GM23338 (cell line): ENCODE data around the gene SAC3D1. TPM values are rescaled to one million over a fixed set of nuclear protein-coding genes. Genes with fewer than 3 reads are reported as not detected.

Experiments used
- ATAC-seq: fragments of 200-7000 bp; cut with Tn5 transposase; 3 replicates; pipeline ENCODE4 v1.9.1; 2020
- DNase-seq: peaks from one replicate; pipeline ENCODE4 v3.0.0-alpha.2; 2015; ENCODE audit warnings: low spot score
- H2AFZ ChIP-seq: fragments of 200-600 bp; sonication (generic); 2 replicates; pipeline ENCODE4 v1.8.0; 2016; ENCODE audit warnings: antibody characterized with exemption, mild to moderate bottlenecking, moderate library complexity
- H3F3A ChIP-seq: fragments of 200-600 bp; sonication (generic); replicated peaks from 2 replicates; pipeline ENCODE4 v1.8.0; 2017; ENCODE audit warnings: antibody characterized with exemption, mixed run types, low read depth
- H3K27ac ChIP-seq: fragments of 200-600 bp; sonication (generic); 2 replicates; pipeline ENCODE4 v1.6.1; 2016; ENCODE audit warnings: low read depth
- H3K27me3 ChIP-seq: fragments of 200-600 bp; sonication (generic); 2 replicates; pipeline ENCODE4 v1.8.0; 2016; ENCODE audit warnings: mild to moderate bottlenecking, mixed run types, moderate library complexity; ENCODE audit not compliant: insufficient read depth
- H3K36me3 ChIP-seq: fragments of 200-600 bp; sonication (generic); 2 replicates; pipeline ENCODE4 v1.8.0; 2016; ENCODE audit warnings: mild to moderate bottlenecking; ENCODE audit not compliant: insufficient read depth
- H3K4me1 ChIP-seq: fragments of 200-600 bp; sonication (generic); 2 replicates; pipeline ENCODE4 v1.8.0; 2016; ENCODE audit warnings: mild to moderate bottlenecking, moderate library complexity; ENCODE audit not compliant: insufficient read depth
- H3K4me2 ChIP-seq: fragments of 200-600 bp; sonication (generic); 2 replicates; pipeline ENCODE4 v1.7.1; 2017; ENCODE audit warnings: mixed run types
- H3K4me3 ChIP-seq: fragments of 200-600 bp; sonication (generic); 2 replicates; pipeline ENCODE4 v1.6.1; 2016; ENCODE audit warnings: mixed run types
- H3K79me2 ChIP-seq: fragments of 200-600 bp; sonication (generic); replicated peaks from 2 replicates; pipeline ENCODE4 v1.8.0; 2017; ENCODE audit warnings: mild to moderate bottlenecking; ENCODE audit not compliant: insufficient read depth
- H3K9me2 ChIP-seq: fragments of 200-600 bp; sonication (generic); 2 replicates; pipeline ENCODE4 v1.8.0; 2017; ENCODE audit not compliant: insufficient read depth
- H4K20me1 ChIP-seq: fragments of 200-600 bp; sonication (generic); replicated peaks from 2 replicates; pipeline ENCODE4 v1.8.0; 2017; ENCODE audit warnings: mild to moderate bottlenecking; ENCODE audit not compliant: insufficient read depth
- H3K27ac Mint-ChIP-seq: 2 replicates; pipeline ENCODE4 v1.8.0; 2020; ENCODE audit warnings: inconsistent platforms, mild to moderate bottlenecking, moderate library complexity, mixed read lengths
- H3K27me3 Mint-ChIP-seq: 3 replicates; pipeline ENCODE4 v1.8.0; 2022; ENCODE audit warnings: low read depth, mild to moderate bottlenecking, moderate library complexity, mixed read lengths, inconsistent platforms; ENCODE audit not compliant: insufficient read depth, poor library complexity
- H3K36me3 Mint-ChIP-seq: 3 replicates; pipeline ENCODE4 v1.8.0; 2021; ENCODE audit warnings: low read depth, mild to moderate bottlenecking, inconsistent platforms, moderate library complexity, mixed read lengths
- H3K4me1 Mint-ChIP-seq: 3 replicates; pipeline ENCODE4 v1.8.0; 2020; ENCODE audit warnings: mild to moderate bottlenecking, inconsistent platforms, mixed read lengths
- H3K4me3 Mint-ChIP-seq: 3 replicates; pipeline ENCODE4 v1.8.0; 2021; ENCODE audit warnings: moderate library complexity, mild to moderate bottlenecking, inconsistent platforms, mixed read lengths
- H3K9me3 Mint-ChIP-seq: 3 replicates; pipeline ENCODE4 v1.8.0; 2020; ENCODE audit warnings: moderate library complexity, mild to moderate bottlenecking, inconsistent platforms, mixed read lengths
- CREB1 ChIP-seq: fragments of 250-450 bp; sonication (Bioruptor Pico); IDR thresholded peaks from 2 replicates; pipeline ENCODE4 v1.5.0; 2020; ENCODE audit warnings: low read depth, mild to moderate bottlenecking, moderate library complexity
- EZH2 ChIP-seq: fragments of 200-600 bp; sonication (generic); IDR thresholded peaks from one replicate; pipeline ENCODE4 v1.8.0; 2017; ENCODE audit warnings: antibody characterized with exemption, mild to moderate bottlenecking, low read depth; ENCODE audit not compliant: unreplicated experiment
- EZH2phosphoT487 ChIP-seq: fragments of 200-600 bp; sonication (generic); IDR thresholded peaks from one replicate; pipeline ENCODE4 v1.8.1; 2018; ENCODE audit warnings: antibody characterized with exemption; ENCODE audit not compliant: unreplicated experiment
- JUNB ChIP-seq: IDR thresholded peaks from one replicate; pipeline ENCODE4 v1.6.1; 2016; ENCODE audit warnings: antibody characterized with exemption; ENCODE audit not compliant: unreplicated experiment
- POLR2AphosphoS5 ChIP-seq: IDR thresholded peaks from 2 replicates; pipeline ENCODE4 v1.6.1; 2016; ENCODE audit warnings: antibody characterized with exemption, low read depth
- STAT1 ChIP-seq: IDR thresholded peaks from one replicate; pipeline ENCODE4 v1.6.1; 2016; ENCODE audit warnings: antibody characterized with exemption; ENCODE audit not compliant: unreplicated experiment
- ZNF114 ChIP-seq: fragments of 250-450 bp; sonication (Bioruptor Pico); IDR thresholded peaks from 2 replicates; pipeline ENCODE4 v1.5.0; 2020; ENCODE audit warnings: mild to moderate bottlenecking, moderate library complexity
- polyA plus RNA-seq: library from polyadenylated mRNA; unstranded; fragments of >200 nt; fragmentation: Nextera tagmentation; extraction: Ambion mirVana; gene quantifications from 2 replicates; pipeline ENCODE4 v1.2.1, GENCODE V29; 2016
- total RNA-seq: library from RNA; depleted of rRNA; stranded (reverse); fragments of >200 nt; shearing (Covaris generic); gene quantifications from 2 replicates; pipeline ENCODE4 v1.2.3, GENCODE V29; 2014
- TF ChIP-seq, protein P1 (sequence below): fragments of 250-450 bp; sonication (Bioruptor Pico); IDR thresholded peaks from 2 replicates; pipeline ENCODE4 v1.5.0; 2020; ENCODE audit warnings: mild to moderate bottlenecking, moderate library complexity
- TF ChIP-seq, protein P2 (sequence below), 2 experiments: fragments of 200-600 bp in 1 of 2; sonication (generic) in 1 of 2; conservative IDR thresholded peaks; 2 replicates each; pipeline versions ENCODE4 v1.5.1 to v1.6.1; 2016 to 2017; ENCODE audit warnings: antibody characterized with exemption in 2 of 2, low read depth in 2 of 2, mild to moderate bottlenecking in 2 of 2, moderate library complexity in 1 of 2

Gene SAC3D1
- total and polyA plus RNA-seq, 2 experiments from 2014 or later, result 21.6 to 30.3 TPM

DNA sequence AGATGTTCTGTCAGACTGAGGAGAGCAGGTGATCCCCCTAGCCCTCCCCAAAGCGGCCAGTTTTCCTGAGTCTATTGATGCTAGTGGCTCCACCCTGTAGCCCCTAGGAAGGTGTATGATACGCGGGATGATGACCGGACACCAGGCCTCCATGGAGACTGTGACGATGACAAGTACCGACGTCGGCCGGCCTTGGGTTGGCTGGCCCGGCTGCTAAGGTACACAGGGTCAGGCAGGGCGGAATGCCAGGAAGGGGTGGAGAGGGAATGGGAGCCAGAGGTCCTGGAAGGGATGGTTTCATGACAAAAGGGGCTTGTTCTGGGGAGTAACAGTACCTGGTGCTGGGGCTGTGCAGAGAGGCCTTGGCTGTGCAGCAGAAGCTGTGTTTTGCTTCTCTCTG lies 46.2 kb downstream of the SAC3D1 start:
- Histone ChIP-seq H2AFZ (no peak overlapping the region), H3K9me2 (no peaks in the 10 kb centered on the region), H3K27me3 (no peaks in the 10 kb centered on the region), H3K4me3 (no peak overlapping the region), H4K20me1 (peaks cover 10% of the 10 kb centered on the region; the same call in 1 of the 2 replicates), H3K36me3 (no peaks in the 10 kb centered on the region), H3K4me1 (peaks cover 8% of the 10 kb centered on the region; the same call in 1 of the 2 replicates), H3K27ac (no peak overlapping the region), H3K79me2 (peaks cover 22% of the 10 kb centered on the region), H3F3A (0 out of 2 replicates have a peak, but pooled peaks cover 4% of the 10 kb centered on the region), H3K4me2 (no peak overlapping the region)
- no peak for ATAC-seq
- no peak overlapping the region for H3K27ac Mint-ChIP-seq
- H3K4me3 Mint-ChIP-seq, result no peak overlapping the region
- H3K27me3 Mint-ChIP-seq, result peaks cover 8% of the 10 kb centered on the region
- peaks cover 12% of the 10 kb centered on the region for H3K36me3 Mint-ChIP-seq
- no peaks in the 10 kb centered on the region for H3K9me3 Mint-ChIP-seq
- TF ChIP-seq, protein P1, sequence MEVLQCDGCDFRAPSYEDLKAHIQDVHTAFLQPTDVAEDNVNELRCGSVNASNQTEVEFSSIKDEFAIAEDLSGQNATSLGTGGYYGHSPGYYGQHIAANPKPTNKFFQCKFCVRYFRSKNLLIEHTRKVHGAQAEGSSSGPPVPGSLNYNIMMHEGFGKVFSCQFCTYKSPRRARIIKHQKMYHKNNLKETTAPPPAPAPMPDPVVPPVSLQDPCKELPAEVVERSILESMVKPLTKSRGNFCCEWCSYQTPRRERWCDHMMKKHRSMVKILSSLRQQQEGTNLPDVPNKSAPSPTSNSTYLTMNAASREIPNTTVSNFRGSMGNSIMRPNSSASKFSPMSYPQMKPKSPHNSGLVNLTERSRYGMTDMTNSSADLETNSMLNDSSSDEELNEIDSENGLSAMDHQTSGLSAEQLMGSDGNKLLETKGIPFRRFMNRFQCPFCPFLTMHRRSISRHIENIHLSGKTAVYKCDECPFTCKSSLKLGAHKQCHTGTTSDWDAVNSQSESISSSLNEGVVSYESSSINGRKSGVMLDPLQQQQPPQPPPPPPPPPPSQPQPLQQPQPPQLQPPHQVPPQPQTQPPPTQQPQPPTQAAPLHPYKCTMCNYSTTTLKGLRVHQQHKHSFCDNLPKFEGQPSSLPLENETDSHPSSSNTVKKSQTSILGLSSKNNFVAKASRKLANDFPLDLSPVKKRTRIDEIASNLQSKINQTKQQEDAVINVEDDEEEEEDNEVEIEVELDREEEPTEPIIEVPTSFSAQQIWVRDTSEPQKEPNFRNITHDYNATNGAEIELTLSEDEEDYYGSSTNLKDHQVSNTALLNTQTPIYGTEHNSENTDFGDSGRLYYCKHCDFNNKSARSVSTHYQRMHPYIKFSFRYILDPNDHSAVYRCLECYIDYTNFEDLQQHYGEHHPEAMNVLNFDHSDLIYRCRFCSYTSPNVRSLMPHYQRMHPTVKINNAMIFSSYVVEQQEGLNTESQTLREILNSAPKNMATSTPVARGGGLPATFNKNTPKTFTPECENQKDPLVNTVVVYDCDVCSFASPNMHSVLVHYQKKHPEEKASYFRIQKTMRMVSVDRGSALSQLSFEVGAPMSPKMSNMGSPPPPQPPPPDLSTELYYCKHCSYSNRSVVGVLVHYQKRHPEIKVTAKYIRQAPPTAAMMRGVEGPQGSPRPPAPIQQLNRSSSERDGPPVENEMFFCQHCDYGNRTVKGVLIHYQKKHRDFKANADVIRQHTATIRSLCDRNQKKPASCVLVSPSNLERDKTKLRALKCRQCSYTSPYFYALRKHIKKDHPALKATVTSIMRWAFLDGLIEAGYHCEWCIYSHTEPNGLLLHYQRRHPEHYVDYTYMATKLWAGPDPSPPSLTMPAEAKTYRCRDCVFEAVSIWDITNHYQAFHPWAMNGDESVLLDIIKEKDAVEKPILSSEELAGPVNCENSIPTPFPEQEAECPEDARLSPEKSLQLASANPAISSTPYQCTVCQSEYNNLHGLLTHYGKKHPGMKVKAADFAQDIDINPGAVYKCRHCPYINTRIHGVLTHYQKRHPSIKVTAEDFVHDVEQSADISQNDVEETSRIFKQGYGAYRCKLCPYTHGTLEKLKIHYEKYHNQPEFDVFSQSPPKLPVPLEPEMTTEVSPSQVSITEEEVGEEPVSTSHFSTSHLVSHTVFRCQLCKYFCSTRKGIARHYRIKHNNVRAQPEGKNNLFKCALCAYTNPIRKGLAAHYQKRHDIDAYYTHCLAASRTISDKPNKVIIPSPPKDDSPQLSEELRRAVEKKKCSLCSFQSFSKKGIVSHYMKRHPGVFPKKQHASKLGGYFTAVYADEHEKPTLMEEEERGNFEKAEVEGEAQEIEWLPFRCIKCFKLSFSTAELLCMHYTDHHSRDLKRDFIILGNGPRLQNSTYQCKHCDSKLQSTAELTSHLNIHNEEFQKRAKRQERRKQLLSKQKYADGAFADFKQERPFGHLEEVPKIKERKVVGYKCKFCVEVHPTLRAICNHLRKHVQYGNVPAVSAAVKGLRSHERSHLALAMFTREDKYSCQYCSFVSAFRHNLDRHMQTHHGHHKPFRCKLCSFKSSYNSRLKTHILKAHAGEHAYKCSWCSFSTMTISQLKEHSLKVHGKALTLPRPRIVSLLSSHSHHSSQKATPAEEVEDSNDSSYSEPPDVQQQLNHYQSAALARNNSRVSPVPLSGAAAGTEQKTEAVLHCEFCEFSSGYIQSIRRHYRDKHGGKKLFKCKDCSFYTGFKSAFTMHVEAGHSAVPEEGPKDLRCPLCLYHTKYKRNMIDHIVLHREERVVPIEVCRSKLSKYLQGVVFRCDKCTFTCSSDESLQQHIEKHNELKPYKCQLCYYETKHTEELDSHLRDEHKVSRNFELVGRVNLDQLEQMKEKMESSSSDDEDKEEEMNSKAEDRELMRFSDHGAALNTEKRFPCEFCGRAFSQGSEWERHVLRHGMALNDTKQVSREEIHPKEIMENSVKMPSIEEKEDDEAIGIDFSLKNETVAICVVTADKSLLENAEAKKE (CRISPR knock-in tag), result no peak
- TF ChIP-seq, protein P2, sequence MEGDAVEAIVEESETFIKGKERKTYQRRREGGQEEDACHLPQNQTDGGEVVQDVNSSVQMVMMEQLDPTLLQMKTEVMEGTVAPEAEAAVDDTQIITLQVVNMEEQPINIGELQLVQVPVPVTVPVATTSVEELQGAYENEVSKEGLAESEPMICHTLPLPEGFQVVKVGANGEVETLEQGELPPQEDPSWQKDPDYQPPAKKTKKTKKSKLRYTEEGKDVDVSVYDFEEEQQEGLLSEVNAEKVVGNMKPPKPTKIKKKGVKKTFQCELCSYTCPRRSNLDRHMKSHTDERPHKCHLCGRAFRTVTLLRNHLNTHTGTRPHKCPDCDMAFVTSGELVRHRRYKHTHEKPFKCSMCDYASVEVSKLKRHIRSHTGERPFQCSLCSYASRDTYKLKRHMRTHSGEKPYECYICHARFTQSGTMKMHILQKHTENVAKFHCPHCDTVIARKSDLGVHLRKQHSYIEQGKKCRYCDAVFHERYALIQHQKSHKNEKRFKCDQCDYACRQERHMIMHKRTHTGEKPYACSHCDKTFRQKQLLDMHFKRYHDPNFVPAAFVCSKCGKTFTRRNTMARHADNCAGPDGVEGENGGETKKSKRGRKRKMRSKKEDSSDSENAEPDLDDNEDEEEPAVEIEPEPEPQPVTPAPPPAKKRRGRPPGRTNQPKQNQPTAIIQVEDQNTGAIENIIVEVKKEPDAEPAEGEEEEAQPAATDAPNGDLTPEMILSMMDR (conservative IDR thresholded peaks at IDR 0.05; ENCODE audit: low read depth in 2 of 2), result no peak
- TF ChIP-seq EZH2, result no peak
- no peak for TF ChIP-seq CREB1 (CRISPR knock-in tag)
- TF ChIP-seq POLR2AphosphoS5, result no peak
- no peak for TF ChIP-seq ZNF114 (CRISPR knock-in tag)
- no peak for TF ChIP-seq JUNB
- TF ChIP-seq EZH2phosphoT487, result no peak
- TF ChIP-seq STAT1, result no peak
- peaks cover 13% of the 10 kb centered on the region for H3K4me1 Mint-ChIP-seq
- DNase-seq, result no peak
